ENCODE data around the gene DHRSX.
"Not testable (repeated sequence)": the region's sequence is repeated elsewhere in the genome, so short reads cannot be mapped to it uniquely, and the experiment has no call there.

Gene DHRSX

GRCh38 chrX:2456091-2456490 is 44.7 kb downstream of the DHRSX start:
- not testable (repeated sequence) for DNase-seq (ENCODE audit: low read depth)

- DNase-seq (ENCODE audit: low read depth): not testable (repeated sequence)
These were observed 46.2 kb downstream of the DHRSX start for GRCh38 chrX:2454620-2455019.

- DNase-seq (ENCODE audit: low read depth): no peak
These were observed 48.0 kb downstream of the DHRSX start for GRCh38 chrX:2452799-2453198.

GRCh38 chrX:2452317-2452784 is 48.4 kb downstream of the DHRSX start:
- no peak for DNase-seq (ENCODE audit: low read depth)

GRCh38 chrX:2451501-2452316 is 49.1 kb downstream of the DHRSX start:
- DNase-seq (ENCODE audit: low read depth): no peak

- DNase-seq (ENCODE audit: low read depth): no peak
These were observed 50.1 kb downstream of the DHRSX start for GRCh38 chrX:2450681-2451080.

- no peak for DNase-seq (ENCODE audit: low read depth)
These were observed 51.5 kb downstream of the DHRSX start for GRCh38 chrX:2449135-2449886.

- DNase-seq (ENCODE audit: low read depth): no peak
These were observed 53.3 kb downstream of the DHRSX start for GRCh38 chrX:2447484-2447883.

- DNase-seq (ENCODE audit: low read depth): no peak
These were observed 54.0 kb downstream of the DHRSX start for GRCh38 chrX:2446815-2447214.

GRCh38 chrX:2445662-2446623 is 54.8 kb downstream of the DHRSX start:
- no peak for DNase-seq (ENCODE audit: low read depth)

- no peak for DNase-seq (ENCODE audit: low read depth)
These were observed 58.1 kb downstream of the DHRSX start for GRCh38 chrX:2442694-2443093.

- DNase-seq (ENCODE audit: low read depth): no peak
These were observed 59.3 kb downstream of the DHRSX start for GRCh38 chrX:2441466-2441865.

- no peak for DNase-seq (ENCODE audit: low read depth)
These were observed 61.2 kb downstream of the DHRSX start for GRCh38 chrX:2439613-2440012.

- no peak for DNase-seq (ENCODE audit: low read depth)
These were observed 65.3 kb downstream of the DHRSX start for GRCh38 chrX:2435465-2435864.

GRCh38 chrX:2434270-2435163 is 66.3 kb downstream of the DHRSX start:
- DNase-seq (ENCODE audit: low read depth): no peak

- no peak for DNase-seq (ENCODE audit: low read depth)
These were observed 68.4 kb downstream of the DHRSX start for GRCh38 chrX:2432298-2432863.

GRCh38 chrX:2430265-2430825 is 70.4 kb downstream of the DHRSX start:
- DNase-seq (ENCODE audit: low read depth): no peak

- DNase-seq (ENCODE audit: low read depth): no peak
These were observed 73.0 kb downstream of the DHRSX start for GRCh38 chrX:2427737-2428136.

GRCh38 chrX:2427147-2427546 is 73.6 kb downstream of the DHRSX start:
- no peak for DNase-seq (ENCODE audit: low read depth)

GRCh38 chrX:2426289-2426882 is 74.4 kb downstream of the DHRSX start:
- DNase-seq (ENCODE audit: low read depth): no peak

Measured in HS-27A (cell line).